Thyroid gland (tissue), 4 donors: ENCODE measurements around the gene SMCP.

Experiments used
- POLR2A ChIP-seq, 2 donors: fragments of 450-650 bp; IDR thresholded peaks; one replicate each; pipeline ENCODE4 v1.6.1; 2017; ENCODE audit warnings: antibody characterized with exemption in 2 of 2, mild to moderate bottlenecking in 2 of 2, moderate library complexity in 1 of 2
- TF ChIP-seq, protein P1 (sequence below), 6 experiments: fragments of 200-600 bp in 3 of 6; fragments of 450-650 bp in 3 of 6; sonication (generic) in 3 of 6; IDR thresholded peaks; one replicate each; pipeline ENCODE4 v1.5.1; 2016 to 2019; ENCODE audit warnings: antibody characterized with exemption in 6 of 6, mild to moderate bottlenecking in 2 of 6, inconsistent platforms in 1 of 6, moderate library complexity in 1 of 6

DNA sequence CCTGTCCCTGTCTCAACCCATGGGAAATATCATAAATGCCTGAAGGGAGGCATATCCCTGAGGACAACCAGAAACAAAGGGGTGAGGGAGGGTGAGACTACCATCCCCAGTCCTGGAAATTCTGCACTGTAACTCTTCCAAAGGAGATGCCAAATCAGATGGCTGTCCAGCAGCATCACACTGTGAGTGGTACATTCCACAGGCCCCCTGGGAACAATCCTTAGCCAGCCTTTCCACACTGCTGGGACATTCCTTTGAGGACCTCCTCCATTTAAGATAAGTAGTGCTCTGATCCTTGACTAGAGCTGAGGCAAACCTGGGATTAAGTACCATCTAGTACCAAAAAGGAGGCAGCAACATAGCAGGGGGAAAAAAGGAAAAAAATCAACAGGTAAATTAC is 40.9 kb downstream of the SMCP start:
- TF ChIP-seq, protein P1, sequence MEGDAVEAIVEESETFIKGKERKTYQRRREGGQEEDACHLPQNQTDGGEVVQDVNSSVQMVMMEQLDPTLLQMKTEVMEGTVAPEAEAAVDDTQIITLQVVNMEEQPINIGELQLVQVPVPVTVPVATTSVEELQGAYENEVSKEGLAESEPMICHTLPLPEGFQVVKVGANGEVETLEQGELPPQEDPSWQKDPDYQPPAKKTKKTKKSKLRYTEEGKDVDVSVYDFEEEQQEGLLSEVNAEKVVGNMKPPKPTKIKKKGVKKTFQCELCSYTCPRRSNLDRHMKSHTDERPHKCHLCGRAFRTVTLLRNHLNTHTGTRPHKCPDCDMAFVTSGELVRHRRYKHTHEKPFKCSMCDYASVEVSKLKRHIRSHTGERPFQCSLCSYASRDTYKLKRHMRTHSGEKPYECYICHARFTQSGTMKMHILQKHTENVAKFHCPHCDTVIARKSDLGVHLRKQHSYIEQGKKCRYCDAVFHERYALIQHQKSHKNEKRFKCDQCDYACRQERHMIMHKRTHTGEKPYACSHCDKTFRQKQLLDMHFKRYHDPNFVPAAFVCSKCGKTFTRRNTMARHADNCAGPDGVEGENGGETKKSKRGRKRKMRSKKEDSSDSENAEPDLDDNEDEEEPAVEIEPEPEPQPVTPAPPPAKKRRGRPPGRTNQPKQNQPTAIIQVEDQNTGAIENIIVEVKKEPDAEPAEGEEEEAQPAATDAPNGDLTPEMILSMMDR (IDR thresholded peaks at IDR 0.05): no peak
- no peak for TF ChIP-seq POLR2A (IDR thresholded peaks at IDR 0.05)
